Spleen (tissue), 7 donors: ENCODE results near the gene LKAAEAR1.

Experiments
- POLR2A ChIP-seq, 3 donors: fragments of 450-650 bp; IDR thresholded peaks; one replicate each; pipeline ENCODE4 v1.5.1; 2017; ENCODE audit warnings: antibody characterized with exemption in 3 of 3, mild to moderate bottlenecking in 1 of 3
- TF ChIP-seq, protein P1 (sequence below), 11 experiments: fragments of 200-600 bp in 7 of 11; fragments of 450-650 bp in 4 of 11; sonication (generic) in 4 of 11; IDR thresholded peaks in 8 of 11; conservative IDR thresholded peaks in 3 of 11; 1 replicate in 7 of 11; 2 replicates in 4 of 11; pipeline versions ENCODE4 v1.4.0 to v1.8.0; 2016 to 2021; ENCODE audit warnings: antibody characterized with exemption in 11 of 11, inconsistent platforms in 4 of 11, mild to moderate bottlenecking in 1 of 11
- donor health status: DM: no; HTN: no; CAD: no; lungs with moderate emphysema.
- donor health status: DM: no; HTN: no; CAD: no.
- donor health status: DM: no; HTN: no; CAD: no.

DNA sequence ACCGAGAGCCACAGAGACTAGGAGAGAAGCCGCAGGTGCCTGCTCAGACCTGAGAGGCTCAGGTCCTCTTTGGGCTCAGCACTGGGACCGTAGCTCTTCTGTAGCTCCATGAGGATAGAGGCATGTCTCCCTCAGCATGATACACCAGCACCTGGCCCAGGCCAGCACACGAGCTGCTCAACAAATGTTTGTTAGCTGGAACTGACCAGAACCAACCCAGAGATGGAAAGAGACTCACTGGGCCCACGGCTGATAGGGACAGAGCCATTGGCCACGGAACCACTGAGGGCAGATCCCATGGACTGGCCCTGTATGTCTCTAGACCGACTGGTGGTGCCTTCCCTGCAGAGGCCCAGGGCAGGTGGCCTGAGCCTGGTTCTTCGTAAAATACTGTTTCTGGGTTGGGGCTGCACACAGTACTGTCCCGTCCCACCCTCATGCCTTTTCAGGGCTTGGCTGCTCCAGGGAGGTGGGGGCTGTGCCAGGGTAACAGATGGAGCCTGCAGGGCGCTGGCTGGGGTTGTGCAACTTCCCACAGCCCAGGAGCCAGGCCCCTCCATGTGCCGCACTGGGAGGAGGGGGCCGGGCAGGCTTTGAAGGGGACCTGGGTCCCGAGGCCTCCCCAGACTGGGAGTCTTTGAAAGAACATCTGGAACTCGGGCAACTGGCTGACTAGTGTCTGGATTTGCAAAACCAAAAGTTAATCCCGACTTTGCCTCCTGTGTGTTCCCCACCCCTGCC lies 43.0 kb downstream of the LKAAEAR1 start:
- TF ChIP-seq POLR2A (IDR thresholded peaks at IDR 0.05) = no peak
- TF ChIP-seq, protein P1, sequence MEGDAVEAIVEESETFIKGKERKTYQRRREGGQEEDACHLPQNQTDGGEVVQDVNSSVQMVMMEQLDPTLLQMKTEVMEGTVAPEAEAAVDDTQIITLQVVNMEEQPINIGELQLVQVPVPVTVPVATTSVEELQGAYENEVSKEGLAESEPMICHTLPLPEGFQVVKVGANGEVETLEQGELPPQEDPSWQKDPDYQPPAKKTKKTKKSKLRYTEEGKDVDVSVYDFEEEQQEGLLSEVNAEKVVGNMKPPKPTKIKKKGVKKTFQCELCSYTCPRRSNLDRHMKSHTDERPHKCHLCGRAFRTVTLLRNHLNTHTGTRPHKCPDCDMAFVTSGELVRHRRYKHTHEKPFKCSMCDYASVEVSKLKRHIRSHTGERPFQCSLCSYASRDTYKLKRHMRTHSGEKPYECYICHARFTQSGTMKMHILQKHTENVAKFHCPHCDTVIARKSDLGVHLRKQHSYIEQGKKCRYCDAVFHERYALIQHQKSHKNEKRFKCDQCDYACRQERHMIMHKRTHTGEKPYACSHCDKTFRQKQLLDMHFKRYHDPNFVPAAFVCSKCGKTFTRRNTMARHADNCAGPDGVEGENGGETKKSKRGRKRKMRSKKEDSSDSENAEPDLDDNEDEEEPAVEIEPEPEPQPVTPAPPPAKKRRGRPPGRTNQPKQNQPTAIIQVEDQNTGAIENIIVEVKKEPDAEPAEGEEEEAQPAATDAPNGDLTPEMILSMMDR (IDR thresholded peaks at IDR 0.05 in 8 of 11, conservative IDR thresholded peaks at IDR 0.05 in 3 of 11) = no peak
